Vagina (tissue), 2 donors: ENCODE measurements around the gene ETV3. TPM values are rescaled to one million over a fixed set of nuclear protein-coding genes. Genes with fewer than 3 reads are reported as not detected.

Source experiments
- DNase-seq, 2 donors: peaks; one replicate each; pipeline ENCODE4 v3.0.0-alpha.2; 2017; ENCODE audit errors: extremely low spot score in 2 of 2
- H3K27ac ChIP-seq: fragments of 200-600 bp; sonication (generic); one replicate; pipeline ENCODE4 v1.5.1; 2019
- H3K27me3 ChIP-seq: fragments of 200-600 bp; sonication (generic); one replicate; pipeline ENCODE4 v1.5.1; 2019
- H3K36me3 ChIP-seq, 2 donors: fragments of 200-600 bp; sonication (generic); one replicate each; pipeline ENCODE4 v1.5.1; 2017 to 2019
- H3K4me1 ChIP-seq: fragments of 200-600 bp; sonication (generic); one replicate; pipeline ENCODE4 v1.5.1; 2019
- H3K4me3 ChIP-seq, 2 donors: fragments of 200-600 bp; sonication (generic); 1 replicate in 1 of 2; 2 replicates in 1 of 2; pipeline ENCODE4 v1.5.1; 2016 to 2019
- H3K9me3 ChIP-seq: fragments of 200-600 bp; sonication (generic); one replicate; pipeline ENCODE4 v1.5.1; 2019
- POLR2A ChIP-seq, 2 donors: fragments of 450-650 bp; IDR thresholded peaks; one replicate each; pipeline ENCODE4 v1.6.1; 2017; ENCODE audit warnings: antibody characterized with exemption in 2 of 2, mild to moderate bottlenecking in 2 of 2, moderate library complexity in 2 of 2
- POLR2AphosphoS5 ChIP-seq, 2 donors: sonication (generic); formaldehyde crosslinking; IDR thresholded peaks; one replicate each; pipeline ENCODE4 v1.9.0; 2017; ENCODE audit warnings: antibody characterized with exemption in 2 of 2, mild to moderate bottlenecking in 2 of 2, low read depth in 1 of 2; ENCODE audit not compliant: insufficient read depth in 1 of 2
- intact Hi-C: fragments of 100-400 bp; cut with DNase I; formaldehyde crosslinking; loops from one replicate; pipeline ENCODE4 v1.15.1; 2023
- total RNA-seq: library from RNA; depleted of rRNA; stranded (reverse); fragments of >200 nt; gene quantifications from one replicate; pipeline ENCODE4 v1.2.3, GENCODE V29; 2016
- TF ChIP-seq, protein P1 (sequence below), 3 experiments: fragments of 450-650 bp in 2 of 3; fragments of 200-600 bp in 1 of 3; sonication (generic) in 1 of 3; IDR thresholded peaks; one replicate each; pipeline ENCODE4 v1.5.1; 2017 to 2019; ENCODE audit warnings: antibody characterized with exemption in 3 of 3, mild to moderate bottlenecking in 2 of 3, moderate library complexity in 2 of 3

The ETV3 gene
- total RNA-seq, 1 donor from 2014 or later = 37.3 TPM

DNA sequence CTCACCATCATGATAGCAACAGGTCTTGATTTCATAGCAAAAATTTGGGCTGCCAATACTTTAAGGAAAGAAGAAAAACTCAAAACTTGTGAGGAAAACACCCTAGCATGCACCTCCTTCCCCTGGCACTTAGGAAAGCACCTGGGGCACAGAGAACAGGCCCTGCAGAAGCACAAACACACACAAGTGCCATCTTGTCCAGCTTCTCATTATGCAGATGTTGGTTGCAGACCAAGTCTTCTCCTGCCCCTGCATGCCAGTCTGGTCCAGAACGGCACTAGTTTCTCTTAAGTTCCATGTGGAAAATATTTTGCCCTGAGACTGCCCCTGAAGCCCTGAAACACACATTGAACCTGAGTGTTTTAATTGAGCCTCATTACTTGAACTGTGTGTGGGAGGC lies 6.3 kb upstream of the ETV3 start:
- Histone ChIP-seq H3K4me3 (no peak overlapping the region), H3K36me3 (no peaks in the 10 kb centered on the region), H3K9me3 (no peaks in the 10 kb centered on the region), H3K27ac (no peak overlapping the region), H3K27me3 (no peaks in the 10 kb centered on the region), H3K4me1 (peaks cover 6% of the 10 kb centered on the region)
- no peak for TF ChIP-seq POLR2A (IDR thresholded peaks at IDR 0.05)
- TF ChIP-seq, protein P1, sequence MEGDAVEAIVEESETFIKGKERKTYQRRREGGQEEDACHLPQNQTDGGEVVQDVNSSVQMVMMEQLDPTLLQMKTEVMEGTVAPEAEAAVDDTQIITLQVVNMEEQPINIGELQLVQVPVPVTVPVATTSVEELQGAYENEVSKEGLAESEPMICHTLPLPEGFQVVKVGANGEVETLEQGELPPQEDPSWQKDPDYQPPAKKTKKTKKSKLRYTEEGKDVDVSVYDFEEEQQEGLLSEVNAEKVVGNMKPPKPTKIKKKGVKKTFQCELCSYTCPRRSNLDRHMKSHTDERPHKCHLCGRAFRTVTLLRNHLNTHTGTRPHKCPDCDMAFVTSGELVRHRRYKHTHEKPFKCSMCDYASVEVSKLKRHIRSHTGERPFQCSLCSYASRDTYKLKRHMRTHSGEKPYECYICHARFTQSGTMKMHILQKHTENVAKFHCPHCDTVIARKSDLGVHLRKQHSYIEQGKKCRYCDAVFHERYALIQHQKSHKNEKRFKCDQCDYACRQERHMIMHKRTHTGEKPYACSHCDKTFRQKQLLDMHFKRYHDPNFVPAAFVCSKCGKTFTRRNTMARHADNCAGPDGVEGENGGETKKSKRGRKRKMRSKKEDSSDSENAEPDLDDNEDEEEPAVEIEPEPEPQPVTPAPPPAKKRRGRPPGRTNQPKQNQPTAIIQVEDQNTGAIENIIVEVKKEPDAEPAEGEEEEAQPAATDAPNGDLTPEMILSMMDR (IDR thresholded peaks at IDR 0.05) = no peak
- TF ChIP-seq POLR2AphosphoS5 (IDR thresholded peaks at IDR 0.05; ENCODE audit: insufficient read depth in 1 of 2, low read depth in 1 of 2) = no peak
- DNase-seq = no peak
- intact Hi-C loops = no loop called here

DNA sequence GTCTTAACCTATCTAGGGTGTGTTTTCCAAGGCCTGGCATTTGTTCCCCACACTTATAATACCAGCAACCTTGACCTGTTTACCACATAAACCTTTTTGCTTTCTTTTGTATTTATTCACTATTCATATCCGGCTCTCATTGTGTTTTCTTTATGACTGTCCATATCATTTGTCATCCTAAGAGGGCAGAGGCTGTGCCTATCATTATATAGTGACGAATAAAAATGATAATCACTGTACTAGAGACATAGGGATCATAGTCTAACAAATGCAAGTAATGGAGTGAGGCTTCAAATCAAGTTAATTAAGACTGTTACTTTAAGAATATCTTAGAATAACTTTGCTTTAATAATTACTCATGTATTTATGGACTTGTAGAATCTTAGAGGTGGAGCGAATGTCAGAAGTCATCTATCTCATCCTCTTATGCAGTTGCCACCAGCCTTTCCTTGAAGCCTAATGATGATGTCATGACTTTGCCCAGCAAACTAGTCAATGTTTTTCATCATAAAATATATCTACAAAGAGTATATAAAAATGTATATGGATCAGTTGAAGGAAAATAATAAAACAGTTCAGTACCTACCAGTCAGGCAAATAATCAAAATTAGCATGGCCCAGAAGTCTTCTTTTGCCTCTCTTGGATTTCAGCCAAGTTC lies 4.7 kb upstream of the ETV3 start:
- intact Hi-C loops = no loop called here
- Histone ChIP-seq H3K36me3 (no peaks in the 10 kb centered on the region), H3K9me3 (no peaks in the 10 kb centered on the region), H3K27me3 (no peaks in the 10 kb centered on the region), H3K4me3 (no peak overlapping the region), H3K4me1 (peaks cover 11% of the 10 kb centered on the region), H3K27ac (no peak overlapping the region)
- TF ChIP-seq POLR2AphosphoS5 (IDR thresholded peaks at IDR 0.05; ENCODE audit: insufficient read depth in 1 of 2, low read depth in 1 of 2) (no peak), POLR2A (IDR thresholded peaks at IDR 0.05) (no peak)
- TF ChIP-seq, protein P1 (IDR thresholded peaks at IDR 0.05) = no peak
- no peak for DNase-seq

DNA sequence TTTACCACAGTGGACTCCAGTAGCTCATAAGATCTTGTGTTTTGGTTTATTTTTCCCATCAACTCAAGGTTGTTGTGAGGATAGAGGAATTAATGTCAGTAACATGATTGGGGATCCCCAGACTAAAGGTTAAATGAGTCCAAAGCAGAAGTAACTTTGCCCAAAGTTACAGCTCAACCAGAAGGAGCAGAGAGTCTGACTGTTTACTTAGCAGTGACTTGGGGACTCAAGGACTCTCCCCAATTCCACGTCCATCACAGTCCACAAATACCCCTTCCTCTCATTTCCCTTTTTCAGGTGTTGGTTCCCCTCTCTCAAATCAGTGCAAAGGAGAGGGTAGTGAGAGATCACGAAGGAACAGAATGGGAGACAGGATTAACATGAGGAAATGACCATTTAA lies 4.0 kb upstream of the ETV3 start:
- Histone ChIP-seq H3K36me3 (no peaks in the 10 kb centered on the region), H3K4me3 (no peak overlapping the region), H3K9me3 (no peaks in the 10 kb centered on the region), H3K27me3 (no peaks in the 10 kb centered on the region), H3K4me1 (peaks cover 16% of the 10 kb centered on the region), H3K27ac (no peak overlapping the region)
- intact Hi-C loops = no loop called here
- no peak for DNase-seq
- TF ChIP-seq POLR2A (IDR thresholded peaks at IDR 0.05) (no peak), POLR2AphosphoS5 (IDR thresholded peaks at IDR 0.05; ENCODE audit: insufficient read depth in 1 of 2, low read depth in 1 of 2) (no peak)
- TF ChIP-seq, protein P1 (IDR thresholded peaks at IDR 0.05) = no peak

DNA sequence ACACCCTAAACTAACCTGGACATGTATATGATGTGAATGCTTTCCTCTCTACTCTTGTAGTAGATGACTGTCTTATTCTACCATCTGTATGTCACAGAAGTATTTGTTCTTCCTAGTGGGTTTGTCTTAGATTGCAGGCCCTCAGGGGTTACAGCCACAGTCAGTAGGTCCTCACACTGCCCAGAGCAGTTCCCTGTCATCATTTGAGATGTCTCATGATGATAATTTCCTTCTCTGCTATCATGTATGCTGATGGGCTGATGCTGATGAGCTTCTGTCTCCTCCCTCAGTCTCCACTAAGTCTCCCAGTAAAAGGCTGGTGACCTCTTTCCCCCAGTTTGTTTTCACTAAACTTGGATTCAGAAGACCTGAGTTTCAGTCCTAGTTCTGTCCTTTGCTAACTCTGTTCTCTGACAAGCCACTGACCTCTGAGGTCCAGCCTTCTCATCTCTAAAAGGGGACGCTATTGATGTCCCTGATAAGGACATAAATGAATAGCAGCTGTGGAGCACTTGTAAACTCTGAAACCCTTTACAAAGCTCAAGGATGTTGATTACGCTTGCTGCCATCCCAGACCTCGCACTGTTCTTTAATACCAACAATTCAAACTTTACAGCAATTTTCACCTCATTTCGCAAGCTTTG lies 3.1 kb upstream of the ETV3 start:
- intact Hi-C loops = no loop called here
- no peak for DNase-seq

More for the DNA sequence above, 3.1 kb upstream of the ETV3 start:
- TF ChIP-seq POLR2A (IDR thresholded peaks at IDR 0.05) (no peak), POLR2AphosphoS5 (IDR thresholded peaks at IDR 0.05; ENCODE audit: insufficient read depth in 1 of 2, low read depth in 1 of 2) (no peak)
- TF ChIP-seq, protein P1 (IDR thresholded peaks at IDR 0.05) = no peak
- H3K4me1 ChIP-seq = peaks cover 24% of the 10 kb centered on the region
- H3K36me3 ChIP-seq = no peaks in the 10 kb centered on the region
- H3K9me3 ChIP-seq = no peaks in the 10 kb centered on the region
- no peaks in the 10 kb centered on the region for H3K27me3 ChIP-seq
- H3K4me3 ChIP-seq = no peak overlapping the region
- no peak overlapping the region for H3K27ac ChIP-seq
